Measurements from ENCODE around the gene SH3PXD2B. TPM values are rescaled to one million over a fixed set of nuclear protein-coding genes. Genes with fewer than 3 reads are reported as not detected.

The SH3PXD2B gene
- total RNA-seq, 1 donor from 2014 or later: 60.8 TPM

DNA sequence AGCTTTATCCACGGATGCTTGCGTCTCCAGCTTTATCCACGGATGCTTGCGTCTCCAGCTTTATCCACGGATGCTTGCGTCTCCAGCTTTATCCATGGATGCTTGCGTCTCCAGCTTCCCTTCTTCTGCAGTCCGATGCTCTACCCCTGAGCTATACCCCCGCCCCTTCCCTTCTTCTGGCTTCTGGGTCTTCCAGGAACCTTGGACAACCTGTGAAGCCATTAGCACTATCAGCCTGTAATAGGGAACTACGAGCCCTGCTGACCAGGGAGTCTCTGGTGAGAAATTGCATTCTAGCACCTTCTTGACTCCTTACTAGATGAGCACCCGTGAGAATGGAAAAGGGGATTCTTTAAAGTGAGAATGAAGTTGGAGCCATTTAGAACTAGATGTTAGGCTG is 39.1 kb upstream of the SH3PXD2B start:
- H3K36me3 ChIP-seq: no peaks in the 10 kb centered on the region
- H3K4me1 ChIP-seq: no peaks in the 10 kb centered on the region
- H3K27me3 ChIP-seq: no peaks in the 10 kb centered on the region
- peak in 1 of 2 donors; percentile 21 for DNase-seq (ENCODE audit: low spot score in 2 of 2)
- intact Hi-C loops (cut with DNase I): no loop called here
- H3K4me3 ChIP-seq: no peak overlapping the region
- no peaks in the 10 kb centered on the region for H3K9me3 ChIP-seq
- TF ChIP-seq CTCF (IDR thresholded peaks at IDR 0.05): no peak
- no peak overlapping the region for H3K27ac ChIP-seq

- DNase-seq (ENCODE audit: low spot score in 2 of 2): peak in 1 of 2 donors; percentile 57
- Histone ChIP-seq H3K27me3 (no peaks in the 10 kb centered on the region), H3K4me1 (no peaks in the 10 kb centered on the region), H3K27ac (no peak overlapping the region), H3K9me3 (no peaks in the 10 kb centered on the region), H3K4me3 (no peak overlapping the region), H3K36me3 (no peaks in the 10 kb centered on the region)
- TF ChIP-seq CTCF (IDR thresholded peaks at IDR 0.05): no peak
- intact Hi-C loops (cut with DNase I): no loop called here
Measured at GRCh38 chr5:172493002-172493401, 38.7 kb upstream of the SH3PXD2B start.

DNA sequence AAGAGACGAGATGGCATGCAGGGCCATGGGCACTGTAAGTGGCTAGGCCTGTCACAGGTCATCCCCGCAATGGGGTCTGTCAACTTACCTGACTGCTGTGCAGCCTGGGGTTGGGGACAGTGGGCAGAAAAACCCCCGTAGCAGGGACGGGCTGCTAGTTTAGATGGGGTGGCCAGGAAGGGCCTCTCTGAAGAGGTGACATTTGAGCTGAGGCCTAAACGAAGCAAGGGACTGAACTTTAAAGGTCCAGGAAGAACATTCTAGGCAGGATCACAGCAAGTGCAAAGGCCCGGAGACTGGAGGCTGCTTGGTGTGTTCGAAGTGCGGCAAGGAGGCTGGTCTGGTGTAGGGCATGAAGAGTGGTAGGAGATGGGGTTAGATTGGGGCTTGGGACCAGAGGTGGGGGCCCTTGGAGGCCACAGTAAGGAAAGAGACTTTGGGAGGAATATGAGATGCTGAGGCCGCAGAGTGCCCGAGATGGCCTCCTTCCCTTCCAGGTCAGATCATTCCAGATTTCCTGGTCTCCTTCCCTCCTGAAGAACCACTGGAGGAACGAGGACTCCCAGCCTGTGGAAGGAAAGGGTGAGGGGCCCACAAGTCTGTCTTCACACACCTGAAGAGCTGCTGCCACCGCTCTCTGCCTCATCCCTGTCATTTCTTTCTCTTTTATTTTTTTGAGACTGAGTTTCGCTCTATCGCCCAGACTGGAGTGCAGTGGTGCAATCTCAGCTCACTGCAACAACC is 37.9 kb upstream of the SH3PXD2B start:
- no peak overlapping the region for H3K27ac ChIP-seq
- H3K9me3 ChIP-seq: no peaks in the 10 kb centered on the region
- no peaks in the 10 kb centered on the region for H3K36me3 ChIP-seq
- intact Hi-C loops (cut with DNase I): no loop called here
- no peak for TF ChIP-seq CTCF (IDR thresholded peaks at IDR 0.05)
- H3K4me3 ChIP-seq: no peak overlapping the region
- DNase-seq (ENCODE audit: low spot score in 2 of 2): peak in 1 of 2 donors; percentile 44
- H3K4me1 ChIP-seq: no peaks in the 10 kb centered on the region
- H3K27me3 ChIP-seq: no peaks in the 10 kb centered on the region

- intact Hi-C loops (cut with DNase I): no loop called here
- Histone ChIP-seq H3K4me3 (no peak overlapping the region), H3K9me3 (no peaks in the 10 kb centered on the region), H3K27ac (no peak overlapping the region), H3K4me1 (no peaks in the 10 kb centered on the region), H3K36me3 (no peaks in the 10 kb centered on the region), H3K27me3 (no peaks in the 10 kb centered on the region)
- DNase-seq (ENCODE audit: low spot score in 2 of 2): peak in 1 of 2 donors; percentile 34
- no peak for TF ChIP-seq CTCF (IDR thresholded peaks at IDR 0.05)
Measured at GRCh38 chr5:172491481-172491880, 37.2 kb upstream of the SH3PXD2B start.

- Histone ChIP-seq H3K4me1 (no peaks in the 10 kb centered on the region), H3K27me3 (no peaks in the 10 kb centered on the region), H3K36me3 (no peaks in the 10 kb centered on the region), H3K27ac (no peak overlapping the region), H3K4me3 (no peak overlapping the region), H3K9me3 (no peaks in the 10 kb centered on the region)
- intact Hi-C loops (cut with DNase I): no loop called here
- peak in 1 of 2 donors; percentile 46 for DNase-seq (ENCODE audit: low spot score in 2 of 2)
- no peak for TF ChIP-seq CTCF (IDR thresholded peaks at IDR 0.05)
Measured at GRCh38 chr5:172490514-172491461, 36.5 kb upstream of the SH3PXD2B start.
